HG03108 (cell line): ENCODE results near the gene MRPL39.

Source experiments
- ATAC-seq: cut with Tn5 transposase; IDR thresholded peaks from one replicate; pipeline ENCODE4 v1.9.1; 2021; ENCODE audit warnings: moderate library complexity; ENCODE audit not compliant: unreplicated experiment

The MRPL39 gene

GRCh38 chr21:25615880-25616279, 8.6 kb upstream of the MRPL39 start:
- no peak for ATAC-seq

- no peak for ATAC-seq
These were observed 7.2 kb upstream of the MRPL39 start for GRCh38 chr21:25614441-25614840.

- peak; percentile 78 for ATAC-seq
These were observed 910 bp upstream of the MRPL39 start for GRCh38 chr21:25608044-25608737.

- ATAC-seq: no peak
These were observed 17.4 kb downstream of the MRPL39 start for GRCh38 chr21:25589887-25590286.

- no peak for ATAC-seq
These were observed 20.5 kb downstream of the MRPL39 start for GRCh38 chr21:25586791-25587190.

- no peak for ATAC-seq
These were observed 21.0 kb downstream of the MRPL39 start for GRCh38 chr21:25586326-25586725.

GRCh38 chr21:25584833-25585676, 22.2 kb downstream of the MRPL39 start:
- ATAC-seq: no peak

GRCh38 chr21:25583370-25584130, 23.7 kb downstream of the MRPL39 start:
- no peak for ATAC-seq

GRCh38 chr21:25582888-25583287, 24.4 kb downstream of the MRPL39 start:
- ATAC-seq: no peak

- ATAC-seq: no peak
These were observed 25.0 kb downstream of the MRPL39 start for GRCh38 chr21:25582164-25582790.

GRCh38 chr21:25581582-25581981, 25.7 kb downstream of the MRPL39 start:
- no peak for ATAC-seq

- ATAC-seq: no peak
These were observed 26.4 kb downstream of the MRPL39 start for GRCh38 chr21:25580912-25581260.

GRCh38 chr21:25579226-25580013, 27.9 kb downstream of the MRPL39 start:
- no peak for ATAC-seq

- ATAC-seq: peak; percentile 27
These were observed 29.0 kb downstream of the MRPL39 start for GRCh38 chr21:25578056-25578961.

GRCh38 chr21:25577424-25578055, 29.7 kb downstream of the MRPL39 start:
- peak; percentile 11 for ATAC-seq

- peak; percentile 19 for ATAC-seq
These were observed 33.7 kb downstream of the MRPL39 start for GRCh38 chr21:25573409-25574206.

GRCh38 chr21:25572861-25573310, 34.4 kb downstream of the MRPL39 start:
- peak; percentile 38 for ATAC-seq

- no peak for ATAC-seq
These were observed 35.6 kb downstream of the MRPL39 start for GRCh38 chr21:25571726-25572121.
